ENCODE data around the gene NUMB. TPM values are rescaled to one million over a fixed set of nuclear protein-coding genes. Genes with fewer than 3 reads are reported as not detected.

NUMB gene
- total RNA-seq, 1 experiment from 2014 or later: 81.5 TPM

GRCh38 chr14:73472185-73473114 is 14.1 kb upstream of the NUMB start:
- ChIA-PET CTCF (interaction anchor here (0.5 to 5.9 kb wide), 26 partner anchors 9 to 304 kb away, joined by 3 to 79 read pairs (median 4); no protein-coding TSS in a partner anchor), POLR2A (interaction anchor here (0.6 to 2.4 kb wide), 11 partner anchors 10 to 305 kb away, joined by 3 to 13 read pairs (median 3); partner anchors contain the start of gene NUMB)
- intact Hi-C loops (cut with micrococcal nuclease): loop anchor here (1.0 to 10.0 kb wide), 3 partner anchors 177 to 958 kb away; no protein-coding TSS in a partner anchor
- no TSS peak for BruUV-seq (replicated peaks)
- H3K4me3 Mint-ChIP-seq (ENCODE audit: unreplicated experiment): no peak overlapping the region
- peaks cover 5% of the 10 kb centered on the region for H3K4me1 Mint-ChIP-seq (ENCODE audit: insufficient read depth, unreplicated experiment)
- H3K36me3 Mint-ChIP-seq (ENCODE audit: insufficient read depth, unreplicated experiment): no peaks in the 10 kb centered on the region
- no peaks in the 10 kb centered on the region for H3K9me3 Mint-ChIP-seq (ENCODE audit: unreplicated experiment)
- H3K27me3 Mint-ChIP-seq (ENCODE audit: insufficient read depth, unreplicated experiment): no peaks in the 10 kb centered on the region
- peak; percentile 68 for TF ChIP-seq CTCF (IDR thresholded peaks at IDR 0.05; ENCODE audit: unreplicated experiment)
- no peak overlapping the region for H3K27ac Mint-ChIP-seq (ENCODE audit: low read depth, unreplicated experiment)
- DNase-seq (ENCODE audit: unreplicated experiment): peak; percentile 67

GRCh38 chr14:73471582-73472184 is 13.3 kb upstream of the NUMB start:
- Mint-ChIP-seq H3K36me3 (ENCODE audit: insufficient read depth, unreplicated experiment) (no peaks in the 10 kb centered on the region), H3K4me3 (ENCODE audit: unreplicated experiment) (no peak overlapping the region), H3K27ac (ENCODE audit: low read depth, unreplicated experiment) (no peak overlapping the region), H3K27me3 (ENCODE audit: insufficient read depth, unreplicated experiment) (no peaks in the 10 kb centered on the region), H3K4me1 (ENCODE audit: insufficient read depth, unreplicated experiment) (no peaks in the 10 kb centered on the region), H3K9me3 (ENCODE audit: unreplicated experiment) (no peaks in the 10 kb centered on the region)
- no peak for DNase-seq (ENCODE audit: unreplicated experiment)
- ChIA-PET CTCF (interaction anchor here (0.5 to 5.9 kb wide), 34 partner anchors 8 to 589 kb away, joined by 3 to 79 read pairs (median 4); partner anchors contain the start of gene PSEN1), POLR2A (interaction anchor here (0.6 to 2.4 kb wide), 13 partner anchors 11 to 415 kb away, joined by 3 to 13 read pairs (median 3); partner anchors contain the start of genes NUMB and ZNF410)
- intact Hi-C loops (cut with micrococcal nuclease): loop anchor here (1.0 to 10.0 kb wide), 3 partner anchors 176 to 957 kb away; no protein-coding TSS in a partner anchor
- BruUV-seq (replicated peaks): no TSS peak
- no peak for TF ChIP-seq CTCF (IDR thresholded peaks at IDR 0.05; ENCODE audit: unreplicated experiment)

- ChIA-PET CTCF (interaction anchor here (0.6 to 5.9 kb wide), 2 partner anchors 53 to 174 kb away, joined by 5 to 79 read pairs; no protein-coding TSS in a partner anchor), POLR2A (interaction anchor here (0.6 to 1.2 kb wide), 7 partner anchors 8 to 296 kb away, joined by 3 to 4 read pairs (median 3); partner anchors contain the start of gene NUMB)
- Mint-ChIP-seq H3K27ac (ENCODE audit: low read depth, unreplicated experiment) (no peak overlapping the region), H3K4me3 (ENCODE audit: unreplicated experiment) (no peak overlapping the region), H3K36me3 (ENCODE audit: insufficient read depth, unreplicated experiment) (no peaks in the 10 kb centered on the region), H3K27me3 (ENCODE audit: insufficient read depth, unreplicated experiment) (no peaks in the 10 kb centered on the region), H3K4me1 (ENCODE audit: insufficient read depth, unreplicated experiment) (no peaks in the 10 kb centered on the region), H3K9me3 (ENCODE audit: unreplicated experiment) (no peaks in the 10 kb centered on the region)
- no peak for TF ChIP-seq CTCF (IDR thresholded peaks at IDR 0.05; ENCODE audit: unreplicated experiment)
- intact Hi-C loops (cut with micrococcal nuclease): no loop called here
- no TSS peak for BruUV-seq (replicated peaks)
- no peak for DNase-seq (ENCODE audit: unreplicated experiment)
These were observed 10.6 kb upstream of the NUMB start for GRCh38 chr14:73468828-73469375.
